Hematopoietic multipotent progenitor cell (in vitro differentiated cells): ENCODE measurements around the gene ECHS1. TPM values are rescaled to one million over a fixed set of nuclear protein-coding genes. Genes with fewer than 3 reads are reported as not detected.
A peak's percentile ranks its signal among the peaks of the same experiment; 100 is the strongest.
"Not testable (repeated sequence)": the region's sequence is repeated elsewhere in the genome, so short reads cannot be mapped to it uniquely, and the experiment has no call there.

Experiments
- DNase-seq, 3 donors: peaks; one replicate each; pipeline ENCODE4 v3.0.0-alpha.2; 2011 to 2015; ENCODE audit warnings: low read depth in 2 of 3, low spot score in 2 of 3
- total RNA-seq: library from RNA; depleted of rRNA; stranded (reverse); fragments of >200 nt; gene quantifications from one replicate; pipeline ENCODE4 v1.2.3, GENCODE V29; 2012

Gene ECHS1
- 30.7 TPM for total RNA-seq

- peak; percentile 74 to 94 (median 92) for DNase-seq
Measured at GRCh38 chr10:133373174-133374090, at the start of gene ECHS1. TSS of gene ECHS1 (minus strand) at chr10:133373354. CDS start at chr10:133373333, 21 bp downstream.

- DNase-seq = no peak
Measured at GRCh38 chr10:133422223-133422806, 49.2 kb upstream of the ECHS1 start.

- no peak for DNase-seq
Measured at GRCh38 chr10:133421336-133422222, 48.4 kb upstream of the ECHS1 start.

GRCh38 chr10:133420579-133420978, 47.4 kb upstream of the ECHS1 start:
- no peak for DNase-seq

GRCh38 chr10:133420028-133420427, 46.9 kb upstream of the ECHS1 start:
- no peak for DNase-seq

- no peak for DNase-seq
Measured at GRCh38 chr10:133419211-133419950, 46.2 kb upstream of the ECHS1 start.

GRCh38 chr10:133418289-133418993, 45.3 kb upstream of the ECHS1 start:
- no peak for DNase-seq

- DNase-seq = no peak
Measured at GRCh38 chr10:133415752-133416151, 42.6 kb upstream of the ECHS1 start.

GRCh38 chr10:133414401-133414800, 41.2 kb upstream of the ECHS1 start:
- not testable (repeated sequence) for DNase-seq

- DNase-seq = no peak
Measured at GRCh38 chr10:133412381-133412711, 39.2 kb upstream of the ECHS1 start.

- no peak for DNase-seq
Measured at GRCh38 chr10:133411523-133412380, 38.6 kb upstream of the ECHS1 start.

- DNase-seq = no peak
Measured at GRCh38 chr10:133405844-133406527, 32.8 kb upstream of the ECHS1 start.

GRCh38 chr10:133405272-133405671, 32.1 kb upstream of the ECHS1 start:
- no peak for DNase-seq

GRCh38 chr10:133403784-133404183, 30.6 kb upstream of the ECHS1 start:
- DNase-seq = no peak

- no peak for DNase-seq
Measured at GRCh38 chr10:133403359-133403758, 30.2 kb upstream of the ECHS1 start.

GRCh38 chr10:133401981-133402725, 29.0 kb upstream of the ECHS1 start:
- DNase-seq = no peak

GRCh38 chr10:133401500-133401899, 28.3 kb upstream of the ECHS1 start:
- no peak for DNase-seq
